Measurements from ENCODE around the gene PON2. TPM values are rescaled to one million over a fixed set of nuclear protein-coding genes. Genes with fewer than 3 reads are reported as not detected.
A peak's percentile ranks its signal among the peaks of the same experiment; 100 is the strongest.
"Not testable (repeated sequence)": the region's sequence is repeated elsewhere in the genome, so short reads cannot be mapped to it uniquely, and the experiment has no call there.

PON2 gene
- total RNA-seq (2014; rRNA removed; shearing (Covaris generic)) = 64.9 and 68.2 TPM in 2 replicates
- 88.1 and 102 TPM in 2 replicates for polyA plus RNA-seq (2014; cell fraction: nucleus; rRNA removed)

DNA sequence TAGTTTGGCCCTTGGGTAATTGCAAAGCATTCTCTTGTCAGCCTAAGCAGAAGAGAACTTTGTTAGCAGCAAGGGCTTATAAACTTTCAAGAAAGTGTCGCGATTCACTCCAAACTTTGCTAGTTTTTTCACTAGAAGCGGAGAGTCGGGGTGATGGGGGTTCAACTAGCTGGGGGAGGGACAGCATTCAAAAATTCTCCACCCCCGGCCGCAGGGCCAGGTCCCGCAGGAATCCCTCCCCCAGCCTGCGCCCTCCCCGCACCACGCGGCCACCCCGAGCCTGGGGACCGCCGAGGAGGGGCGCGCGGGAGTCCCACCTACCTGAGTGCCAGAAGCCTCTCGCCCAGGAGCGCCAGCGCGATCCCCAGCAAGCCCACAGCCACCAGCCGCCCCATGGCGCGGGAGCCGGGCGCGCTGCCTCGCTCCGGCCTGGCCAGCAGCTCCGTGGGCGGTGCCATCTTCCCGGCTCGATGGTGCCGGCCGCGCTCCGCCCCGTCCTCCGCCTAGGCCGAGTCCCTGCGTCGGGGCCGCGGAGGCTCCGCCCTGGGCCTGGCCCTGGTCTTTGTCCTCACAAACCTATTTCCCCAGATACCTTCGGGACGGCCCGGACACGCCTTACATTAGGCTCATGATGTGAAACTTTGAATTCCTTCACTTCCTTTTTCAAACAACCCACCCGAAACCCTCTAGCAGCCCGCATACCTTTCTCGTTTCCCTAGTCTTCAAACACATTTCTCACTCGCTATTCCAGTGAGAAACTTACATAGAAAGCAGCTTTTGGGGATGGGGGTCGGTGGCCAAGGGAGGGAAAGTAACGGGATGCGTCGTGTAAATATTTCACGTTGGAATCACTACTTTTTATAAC, at the start of gene PON2:
PON2 (minus strand) TSS at position 472 of the 865 bp plus-strand sequence; CDS start at position 395, 77 bp downstream.
- peak; percentile 80 for DNase-seq (ENCODE audit: extremely low read depth, low read depth)

DNA sequence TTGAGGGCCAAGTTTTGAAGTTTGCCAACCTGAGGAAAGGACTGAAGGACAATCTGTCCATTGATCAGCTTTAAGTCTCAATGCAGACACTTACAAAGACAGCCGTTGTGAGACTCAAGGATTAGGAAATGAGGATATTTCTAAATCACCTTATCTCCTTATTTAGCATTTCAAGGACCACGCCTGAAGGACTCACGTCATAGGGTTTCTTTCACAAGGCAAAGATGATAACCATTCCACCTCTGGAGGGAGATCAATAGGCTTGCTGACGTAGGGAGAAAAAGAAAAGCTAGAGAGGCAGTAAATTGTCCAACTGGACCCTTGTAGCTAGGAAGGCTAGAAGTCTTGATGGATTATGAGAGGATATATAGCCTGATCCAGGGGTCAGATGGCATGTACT, 47.6 kb upstream of the PON2 start:
- DNase-seq (ENCODE audit: extremely low read depth, low read depth) = no peak

DNA sequence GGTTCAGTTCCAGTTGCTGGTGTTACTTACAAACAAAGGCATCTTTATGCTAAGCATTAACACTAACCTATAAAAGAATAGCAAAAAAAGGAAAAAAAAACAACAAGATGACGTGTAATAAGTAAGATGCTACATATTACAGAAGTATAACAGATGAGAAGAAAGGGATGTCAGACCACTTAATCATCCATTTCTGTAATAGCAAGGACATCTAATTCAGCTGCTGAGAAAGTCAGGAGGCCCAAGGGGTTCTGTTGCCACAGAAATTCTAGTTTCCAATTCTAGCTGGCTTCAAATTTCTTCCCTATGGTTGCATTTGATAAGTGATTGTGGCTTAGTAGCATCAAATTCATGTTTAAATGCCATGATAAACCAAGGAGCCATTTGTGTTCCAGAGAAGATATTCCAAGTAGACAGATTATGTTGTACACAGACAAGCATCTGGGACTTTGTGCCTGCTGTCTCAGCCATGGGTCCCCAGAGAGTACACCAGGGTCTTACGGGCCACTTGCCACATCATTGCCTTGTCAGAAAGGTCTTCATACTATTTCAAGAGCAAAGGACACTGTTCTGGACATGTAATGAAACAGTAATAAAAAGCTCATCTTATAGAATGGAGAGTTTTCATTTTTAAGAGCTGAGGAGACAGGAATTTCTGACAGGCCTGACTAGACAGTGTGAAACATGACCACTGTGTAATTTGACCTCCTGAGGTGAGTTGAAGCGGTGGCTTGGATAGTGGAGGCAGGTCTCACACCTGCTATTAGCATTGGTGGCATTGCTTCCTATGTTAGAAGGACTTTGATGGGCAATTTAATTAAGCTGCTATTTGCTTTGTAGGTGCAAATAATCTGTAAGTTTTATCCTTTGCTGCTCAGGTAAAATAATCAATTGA, 46.7 kb upstream of the PON2 start:
- no peak for DNase-seq (ENCODE audit: extremely low read depth, low read depth)

DNA sequence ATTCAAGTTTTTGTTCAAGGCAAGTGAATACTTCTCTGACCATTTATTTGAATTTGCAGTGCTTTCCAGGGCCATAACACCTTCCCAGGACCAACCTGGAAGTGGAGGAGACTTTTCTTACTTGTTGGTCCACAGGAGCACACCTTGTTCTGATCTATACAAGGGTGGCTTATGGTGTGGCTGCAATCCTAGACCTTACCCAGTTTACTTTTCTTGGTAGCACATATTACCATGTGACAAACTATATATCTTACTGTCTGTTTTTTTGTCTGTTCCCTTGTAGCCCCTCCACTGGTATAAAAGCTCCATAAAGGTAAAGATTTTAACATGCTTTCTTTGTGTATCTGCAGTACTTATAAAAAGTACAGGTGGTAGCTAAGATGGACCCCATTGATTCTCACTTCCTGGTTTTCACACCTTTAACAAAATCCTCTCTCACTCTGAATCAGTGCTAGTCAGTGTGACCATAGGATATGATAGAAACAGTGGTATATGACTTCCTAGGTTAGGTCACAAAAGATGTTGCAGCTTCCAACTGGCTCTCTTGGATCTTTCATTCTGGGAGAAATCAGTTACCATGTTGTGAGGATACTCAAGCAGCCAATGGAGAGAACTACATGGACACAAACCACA, 45.3 kb upstream of the PON2 start:
- no peak for DNase-seq (ENCODE audit: extremely low read depth, low read depth)

DNA sequence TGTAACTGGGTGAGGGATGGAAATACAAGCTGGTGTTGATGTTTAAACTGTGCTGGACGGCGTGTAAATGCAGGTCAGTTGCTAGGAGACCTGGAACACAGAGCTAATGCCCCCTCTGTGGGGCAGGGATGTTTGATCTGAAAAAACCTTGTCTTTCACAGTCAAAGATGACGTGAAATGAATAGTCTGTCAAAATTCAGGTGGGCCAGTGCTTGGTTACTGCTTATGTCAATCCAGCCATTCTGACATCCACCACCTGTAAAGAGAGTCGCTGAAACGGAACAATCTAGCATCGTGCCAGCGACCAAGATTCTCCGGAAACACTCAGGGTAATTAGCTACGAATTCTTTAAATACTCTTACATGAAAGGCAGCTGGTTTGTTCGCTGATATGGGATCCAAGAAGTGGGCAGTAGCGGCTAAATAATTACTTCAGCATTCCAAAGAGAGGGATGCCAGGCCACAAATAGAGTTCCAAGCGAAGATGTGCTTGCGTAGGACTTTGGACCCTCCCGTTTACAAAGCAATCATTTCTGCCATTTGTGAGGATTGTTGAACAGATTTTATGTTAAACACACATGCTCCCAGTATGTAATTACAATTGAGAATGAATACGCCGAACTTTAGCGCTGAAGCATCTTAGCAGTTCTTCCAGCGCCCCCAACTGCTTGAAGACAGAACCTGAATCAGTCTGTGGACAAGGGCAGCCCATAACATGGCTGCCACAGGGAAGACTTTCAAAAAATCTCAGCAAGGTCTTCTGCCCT, 43.6 kb upstream of the PON2 start:
- DNase-seq (ENCODE audit: extremely low read depth, low read depth) = no peak

DNA sequence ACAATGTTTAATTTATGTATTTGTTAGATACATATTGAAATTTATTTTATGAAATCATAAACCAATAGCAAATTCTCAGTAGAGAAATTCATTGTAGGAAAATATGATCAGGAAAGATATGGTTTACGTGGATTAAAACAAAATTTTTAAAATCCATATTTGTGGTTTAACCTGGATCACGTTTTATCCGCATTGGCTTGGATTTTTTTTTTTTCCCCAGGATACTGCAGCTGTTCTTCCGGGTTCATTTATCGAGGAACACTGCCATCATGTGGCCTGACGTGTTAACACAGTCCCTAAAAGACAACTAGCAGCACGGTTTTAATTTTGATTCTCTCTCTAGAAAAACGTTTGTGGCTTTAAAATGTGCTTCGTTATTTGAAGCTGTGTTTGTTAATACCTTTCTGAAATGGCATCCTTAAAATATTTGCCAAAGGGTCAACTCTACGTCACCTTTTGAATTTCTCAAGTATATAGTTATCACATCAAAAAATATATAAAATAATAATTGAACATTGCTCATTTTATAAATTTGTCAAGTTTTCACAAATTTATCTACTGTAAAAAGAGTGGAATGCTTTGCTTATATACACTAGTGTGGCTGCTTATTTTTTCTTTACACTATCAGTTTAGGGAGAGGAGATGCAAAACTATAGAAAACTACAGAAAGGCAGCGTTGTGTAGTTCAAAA, 42.2 kb upstream of the PON2 start:
- peak; percentile 69 for DNase-seq (ENCODE audit: extremely low read depth, low read depth)

DNA sequence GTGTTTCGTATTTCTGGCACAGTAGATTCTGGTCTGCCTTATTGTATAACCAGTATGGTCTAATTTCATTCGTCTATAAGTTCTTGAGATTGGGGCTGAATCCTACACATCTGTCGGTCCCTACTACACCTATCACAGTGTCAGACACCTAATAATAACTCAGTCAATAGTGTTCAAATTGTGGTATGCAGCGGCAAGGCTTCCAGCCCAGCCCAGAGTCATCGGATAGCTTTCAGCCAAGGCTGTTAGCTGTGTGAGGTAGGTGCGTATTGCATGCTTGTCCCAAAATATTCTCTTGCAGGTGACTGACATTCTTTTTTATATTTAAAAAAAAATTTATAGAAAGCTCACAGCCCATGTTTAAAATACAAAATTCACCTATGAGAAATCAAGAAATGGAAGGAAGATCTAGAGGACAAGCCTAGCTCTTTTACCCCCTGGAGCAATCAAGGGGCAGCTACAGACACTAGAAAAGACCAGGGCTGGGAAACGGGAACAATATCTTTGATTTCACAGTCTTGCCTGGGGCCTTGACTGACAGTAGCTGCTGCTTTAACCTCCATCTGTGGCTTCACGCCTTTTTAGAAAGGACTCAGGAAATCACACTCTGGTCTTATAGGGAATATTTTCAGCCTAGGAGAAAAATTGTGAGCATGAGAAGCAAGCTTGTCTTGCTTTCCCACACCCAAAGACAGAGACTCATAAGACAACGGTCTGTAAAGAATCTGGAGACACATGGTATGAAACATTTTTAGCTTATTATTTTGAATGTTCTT, 41.4 kb upstream of the PON2 start:
- no peak for DNase-seq (ENCODE audit: extremely low read depth, low read depth)

DNA sequence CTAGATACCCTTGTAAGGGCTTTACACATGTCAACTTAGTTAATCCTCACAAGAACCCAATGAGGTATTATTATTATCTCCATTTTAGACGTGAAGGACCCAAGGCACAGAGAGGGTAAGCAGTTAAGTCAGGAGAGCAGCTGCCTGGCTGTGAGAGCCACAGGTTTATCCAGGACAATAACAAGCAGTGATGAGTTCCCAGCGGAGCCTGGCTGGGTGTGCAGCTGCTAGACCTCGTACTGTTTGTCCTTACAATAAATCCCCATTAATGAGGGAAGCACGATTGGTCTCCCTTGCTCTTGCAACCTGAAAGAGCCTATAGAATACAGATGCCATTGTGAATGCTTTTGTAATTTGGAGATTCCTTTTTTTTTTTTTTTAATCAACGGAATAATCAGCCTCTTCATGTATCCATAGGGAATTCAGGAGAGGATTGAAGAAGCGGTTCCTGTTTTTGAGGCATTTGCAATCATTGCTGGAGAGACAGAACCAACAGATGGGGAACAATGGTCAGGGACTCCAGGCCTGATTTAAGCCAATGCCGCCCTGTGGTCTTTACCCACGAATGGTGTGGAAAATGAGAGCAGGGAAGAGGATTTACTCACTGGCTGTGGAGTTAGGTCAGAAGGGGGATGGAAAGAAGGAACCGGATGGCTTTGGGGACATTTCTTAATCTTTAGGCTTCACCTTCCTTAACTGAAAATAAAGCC, 38.6 kb upstream of the PON2 start:
- no peak for DNase-seq (ENCODE audit: extremely low read depth, low read depth)

DNA sequence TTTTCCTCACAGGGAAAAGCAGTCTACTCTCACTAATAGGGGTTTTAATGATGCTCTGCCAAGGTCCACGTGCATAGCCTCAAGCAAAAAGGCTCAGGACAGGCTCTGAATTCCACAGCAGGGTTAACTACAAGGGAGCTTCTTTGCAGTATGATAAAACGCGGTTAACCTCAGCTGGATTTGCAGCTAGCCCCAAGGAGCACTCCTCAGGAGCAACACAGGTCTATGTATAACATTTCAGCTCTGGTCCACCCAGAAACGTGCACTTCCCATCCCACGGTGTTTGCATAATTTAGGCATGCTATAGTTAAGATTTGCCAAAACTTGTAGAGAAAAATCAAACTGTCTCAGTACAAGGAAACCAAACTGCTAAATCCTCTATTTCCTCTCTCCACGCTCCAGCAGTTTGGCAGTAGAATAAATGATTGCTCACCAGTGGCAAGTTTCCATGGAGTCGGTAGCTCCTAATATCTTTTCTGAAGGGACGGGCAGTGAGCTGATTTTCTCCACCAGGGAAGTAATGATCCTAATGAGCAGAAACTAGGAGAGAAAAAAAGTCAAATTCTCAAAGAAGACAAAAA, 37.8 kb upstream of the PON2 start:
- no peak for DNase-seq (ENCODE audit: extremely low read depth, low read depth)

DNA sequence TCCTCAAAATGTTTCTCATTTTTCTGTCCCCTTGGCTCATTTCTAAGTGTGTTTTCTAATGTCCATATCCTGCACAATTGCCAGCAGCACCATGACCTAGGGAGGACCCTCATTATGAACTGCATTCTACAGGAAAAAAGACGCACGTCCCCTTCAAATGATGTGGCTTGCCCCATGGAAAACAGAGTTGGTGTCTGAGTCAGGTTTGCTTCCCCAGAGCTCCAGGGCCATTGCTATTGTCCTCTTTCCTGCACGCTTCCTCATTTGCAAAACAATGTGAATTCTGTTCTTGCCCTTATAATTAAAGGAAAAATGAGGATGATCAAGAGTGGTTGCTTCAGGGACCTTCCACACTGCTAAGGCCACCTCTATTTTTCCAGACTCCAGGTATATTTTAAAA, 36.2 kb upstream of the PON2 start:
- no peak for DNase-seq (ENCODE audit: extremely low read depth, low read depth)

DNA sequence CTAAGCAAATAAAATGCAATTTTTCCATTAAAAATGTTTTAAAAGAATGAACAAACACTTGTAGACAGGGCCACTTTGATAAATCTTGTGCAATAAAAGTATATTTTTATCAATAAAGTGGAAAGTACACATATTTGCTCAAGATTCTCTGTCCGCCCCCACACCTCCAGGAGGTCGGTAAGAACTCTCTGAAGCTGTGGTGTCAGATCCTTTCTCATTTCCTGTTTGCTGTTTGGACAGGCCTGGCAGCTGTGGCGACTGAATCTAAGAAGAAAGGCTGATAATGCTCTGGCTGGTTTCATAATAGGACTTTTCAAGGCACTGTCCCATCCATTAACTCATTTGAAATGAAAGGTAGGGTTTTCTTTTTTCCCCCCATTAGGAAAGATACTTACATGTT, 35.6 kb upstream of the PON2 start:
- DNase-seq (ENCODE audit: extremely low read depth, low read depth) = no peak

DNA sequence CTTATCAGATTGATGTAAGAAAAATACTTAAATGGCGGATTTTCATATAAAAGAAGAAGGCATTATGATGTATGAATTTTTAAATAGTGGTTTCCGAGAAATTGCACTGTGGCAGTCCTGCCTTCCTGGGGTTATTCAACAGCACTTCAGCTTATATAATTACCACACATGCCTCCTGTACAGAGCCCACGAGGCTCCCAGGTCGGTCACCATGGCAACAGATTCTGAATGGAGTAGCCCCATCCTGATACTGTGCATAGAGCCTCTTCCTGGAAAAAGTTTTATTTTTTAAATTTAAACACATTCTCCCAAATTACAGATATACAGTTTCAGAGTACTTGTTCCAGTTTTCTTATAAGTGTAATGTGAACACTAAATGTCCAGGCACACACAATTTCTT, 35.0 kb upstream of the PON2 start:
- DNase-seq (ENCODE audit: extremely low read depth, low read depth) = no peak

DNA sequence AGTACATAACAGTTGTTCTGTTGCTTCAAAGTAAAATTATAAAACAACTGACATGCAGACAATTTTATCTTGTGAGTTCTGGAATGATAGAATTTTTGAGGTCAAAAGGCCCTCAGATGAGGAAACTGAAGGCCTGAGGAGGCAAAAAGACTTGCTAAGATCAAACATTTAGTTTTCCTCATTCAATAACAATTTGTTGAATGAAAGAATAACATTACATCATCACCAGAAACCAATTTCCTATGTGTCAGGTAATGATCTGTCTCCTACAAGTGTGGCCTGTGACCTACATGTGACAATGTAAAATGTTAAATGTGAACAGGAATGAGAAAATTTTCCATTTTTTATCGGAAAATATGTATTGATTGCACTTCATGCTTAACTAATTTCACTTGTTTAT, 34.4 kb upstream of the PON2 start:
- DNase-seq (ENCODE audit: extremely low read depth, low read depth) = no peak

DNA sequence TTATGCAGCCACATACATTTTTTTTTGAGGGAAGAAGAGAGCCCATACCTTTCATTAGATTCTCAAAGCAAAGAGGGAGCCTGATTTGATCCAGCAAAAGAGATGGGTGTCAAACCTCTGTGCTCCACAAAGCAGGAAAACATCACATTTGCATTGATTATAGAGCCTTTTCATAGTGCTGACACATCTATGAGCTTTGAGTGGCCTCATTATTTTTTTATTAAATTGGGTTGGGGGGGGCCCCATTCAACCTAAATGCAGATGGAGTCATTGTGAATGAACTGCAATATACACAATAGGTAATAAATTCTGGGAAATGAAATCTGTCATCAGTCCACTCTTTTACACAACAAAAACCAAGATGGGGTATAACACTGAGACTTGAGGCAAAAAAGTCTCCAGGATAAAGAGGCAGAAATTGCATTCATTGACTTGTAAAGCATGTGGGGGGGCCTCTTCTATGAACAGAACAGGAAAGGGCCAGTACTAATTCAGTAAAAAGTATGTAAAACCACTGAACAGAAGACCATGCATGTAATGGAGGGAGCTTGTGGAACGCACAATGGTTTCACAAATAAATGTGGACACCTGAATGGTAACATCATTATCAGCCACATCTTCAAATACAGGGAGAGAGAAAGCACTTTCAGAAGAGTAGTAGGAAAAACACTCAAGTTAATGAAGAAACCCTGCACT, 33.2 kb upstream of the PON2 start:
- DNase-seq (ENCODE audit: extremely low read depth, low read depth) = no peak

DNA sequence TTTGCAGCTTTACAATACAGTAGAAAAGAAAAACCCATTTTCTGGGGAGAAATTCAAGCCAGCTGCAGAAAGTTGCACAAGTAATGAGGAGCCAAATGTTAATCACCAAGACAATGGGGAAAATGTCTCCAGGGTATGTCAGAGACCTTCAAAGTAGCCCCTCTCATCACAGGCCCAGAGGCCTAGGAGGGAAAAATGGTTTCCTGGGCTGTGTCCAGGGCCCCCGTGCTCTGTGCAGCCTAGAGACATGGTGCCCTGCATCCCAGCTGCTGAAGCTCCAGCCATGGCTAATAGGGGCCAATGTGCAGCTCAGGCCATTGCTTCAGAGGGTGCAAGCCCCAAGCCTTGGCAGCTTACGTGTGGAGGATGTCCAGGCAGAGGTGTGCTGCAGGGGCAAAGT, 25.8 kb upstream of the PON2 start:
- DNase-seq (ENCODE audit: extremely low read depth, low read depth) = not testable (repeated sequence)

DNA sequence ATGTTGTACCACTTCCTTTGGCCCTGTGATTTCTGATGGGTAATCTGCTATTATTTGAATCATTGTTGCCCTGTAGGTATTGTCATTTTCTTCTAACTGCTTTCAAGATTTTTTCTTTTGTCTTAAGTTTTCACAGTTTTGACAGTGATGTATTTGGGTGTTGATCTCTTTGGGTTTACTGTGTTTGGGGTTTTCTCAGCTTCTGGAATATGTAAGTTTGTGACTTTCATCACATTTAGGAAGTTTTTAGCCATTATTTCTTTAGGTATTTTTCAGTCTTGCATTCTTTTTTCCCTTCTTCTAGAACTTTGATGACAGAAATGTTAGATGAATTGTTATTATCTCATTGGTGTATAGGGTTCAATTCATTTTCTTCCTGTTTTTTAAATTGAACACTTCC, 23.1 kb upstream of the PON2 start:
- DNase-seq (ENCODE audit: extremely low read depth, low read depth) = no peak

DNA sequence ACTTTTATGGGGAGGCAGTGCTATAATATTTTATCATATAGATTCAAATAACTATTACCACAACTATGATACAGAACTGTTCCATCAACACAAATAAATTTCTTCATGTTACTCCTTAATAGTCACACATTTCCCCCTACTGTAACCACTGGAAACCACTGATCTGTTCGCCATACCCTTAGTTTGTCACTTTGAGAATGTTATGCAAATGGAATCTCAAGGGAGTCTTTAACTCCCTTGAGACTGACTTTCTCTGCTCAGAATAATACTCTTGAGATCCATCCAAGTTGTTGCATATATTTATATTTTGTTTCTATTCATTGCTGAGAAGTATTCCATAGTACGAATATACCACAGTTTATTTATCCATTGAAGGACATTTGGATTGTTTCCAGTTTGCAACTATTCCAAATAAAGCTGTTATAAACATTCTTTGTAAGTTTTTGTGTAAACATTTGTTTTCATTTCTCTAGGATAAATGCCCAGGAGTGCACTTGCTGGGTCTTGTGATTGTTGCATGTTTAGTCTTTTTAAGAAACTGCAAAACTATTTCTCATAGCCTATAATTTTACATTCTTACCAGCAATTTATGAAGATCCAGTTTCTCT, 19.7 kb upstream of the PON2 start:
- DNase-seq (ENCODE audit: extremely low read depth, low read depth) = no peak

Data from NCI-H460 (cell line).